ENCODE data around the gene GBA2.

DNA sequence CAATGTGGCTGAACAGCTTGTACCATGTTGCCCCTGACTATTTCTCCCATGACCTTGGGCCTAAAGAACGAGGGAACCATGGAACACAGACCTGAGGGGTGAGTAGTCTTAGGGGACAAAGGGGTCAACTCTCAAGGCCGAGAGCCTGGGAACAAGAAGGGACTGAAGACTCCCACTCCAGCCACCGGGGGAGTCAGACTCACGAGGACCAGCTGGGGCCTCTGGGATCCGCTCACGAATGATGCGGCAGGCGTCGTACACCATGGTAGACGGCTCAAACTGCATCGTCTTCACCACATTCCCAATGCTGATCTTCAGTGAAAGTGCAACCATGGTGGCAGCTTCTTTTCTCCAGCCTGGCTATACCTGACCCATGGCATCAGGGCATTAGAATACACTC lies 23.7 kb downstream of the GBA2 start:
- TF ChIP-seq, protein P1, sequence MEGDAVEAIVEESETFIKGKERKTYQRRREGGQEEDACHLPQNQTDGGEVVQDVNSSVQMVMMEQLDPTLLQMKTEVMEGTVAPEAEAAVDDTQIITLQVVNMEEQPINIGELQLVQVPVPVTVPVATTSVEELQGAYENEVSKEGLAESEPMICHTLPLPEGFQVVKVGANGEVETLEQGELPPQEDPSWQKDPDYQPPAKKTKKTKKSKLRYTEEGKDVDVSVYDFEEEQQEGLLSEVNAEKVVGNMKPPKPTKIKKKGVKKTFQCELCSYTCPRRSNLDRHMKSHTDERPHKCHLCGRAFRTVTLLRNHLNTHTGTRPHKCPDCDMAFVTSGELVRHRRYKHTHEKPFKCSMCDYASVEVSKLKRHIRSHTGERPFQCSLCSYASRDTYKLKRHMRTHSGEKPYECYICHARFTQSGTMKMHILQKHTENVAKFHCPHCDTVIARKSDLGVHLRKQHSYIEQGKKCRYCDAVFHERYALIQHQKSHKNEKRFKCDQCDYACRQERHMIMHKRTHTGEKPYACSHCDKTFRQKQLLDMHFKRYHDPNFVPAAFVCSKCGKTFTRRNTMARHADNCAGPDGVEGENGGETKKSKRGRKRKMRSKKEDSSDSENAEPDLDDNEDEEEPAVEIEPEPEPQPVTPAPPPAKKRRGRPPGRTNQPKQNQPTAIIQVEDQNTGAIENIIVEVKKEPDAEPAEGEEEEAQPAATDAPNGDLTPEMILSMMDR (IDR thresholded peaks at IDR 0.05; ENCODE audit: poor library complexity), result no peak
- no peak for TF ChIP-seq EZH2phosphoT487 (IDR thresholded peaks at IDR 0.05; ENCODE audit: low read depth, severe bottlenecking, unreplicated experiment)
